HEK293 (cell line): Measurements from ENCODE around the gene DLGAP4.

Experiments
- CTCF ChIA-PET: fragments of 350-600 bp; formaldehyde crosslinking; extraction: SDS; loops from one replicate; lab custom pipeline; 2021; ENCODE audit warnings: antibody characterized with exemption; lab: Yijun Ruan, JAX
- POLR2A ChIA-PET: fragments of 300-600 bp; formaldehyde crosslinking; extraction: SDS; loops from one replicate; lab custom pipeline; 2020; ENCODE audit warnings: antibody characterized with exemption, inconsistent platforms; lab: Yijun Ruan, JAX
- H3K27ac ChIP-seq: fragments of 200-500 bp; sonication (Bioruptor generic); 2 replicates; pipeline ENCODE4 v1.5.1; 2014; ENCODE audit warnings: low read depth, low read length, control low read depth, inconsistent platforms; ENCODE audit errors: extremely low read depth
- H3K36me3 ChIP-seq, 2 experiments: fragments of 200-500 bp in 1 of 2; sonication (Bioruptor generic) in 1 of 2; 1 replicate in 1 of 2; 2 replicates in 1 of 2; pipeline ENCODE4 v1.5.1; 2014 to 2017; ENCODE audit warnings: inconsistent platforms in 2 of 2, low read length in 2 of 2; ENCODE audit not compliant: control insufficient read depth in 2 of 2, insufficient read depth in 1 of 2
- H3K4me1 ChIP-seq: fragments of 200-500 bp; sonication (Bioruptor generic); 2 replicates; pipeline ENCODE4 v1.5.1; 2014; ENCODE audit warnings: mild to moderate bottlenecking, low read length, inconsistent platforms; ENCODE audit not compliant: control insufficient read depth, insufficient read depth
- H3K4me3 ChIP-seq: 2 replicates; pipeline ENCODE4 v1.5.1; 2011; ENCODE audit warnings: low read depth, mild to moderate bottlenecking, control low read depth, low read length, moderate library complexity
- H3K9me3 ChIP-seq: fragments of 200-500 bp; sonication (Bioruptor generic); 2 replicates; pipeline ENCODE4 v1.5.1; 2014; ENCODE audit warnings: low read depth, low read length, inconsistent platforms; ENCODE audit not compliant: control insufficient read depth, insufficient read depth
- FEZF1 ChIP-seq: fragments of 450-650 bp; formaldehyde crosslinking; IDR thresholded peaks from 2 replicates; pipeline ENCODE4 v1.5.1; 2016; ENCODE audit warnings: missing biosample characterization, missing genetic modification characterization
- HOXC10 ChIP-seq: sonication (generic); formaldehyde crosslinking; IDR thresholded peaks from 2 replicates; pipeline ENCODE4 v1.8.1; 2023; ENCODE audit warnings: mild to moderate bottlenecking, missing genetic modification reagents
- IKZF3 ChIP-seq: fragments of 450-650 bp; IDR thresholded peaks from 2 replicates; pipeline ENCODE4 v1.5.0; 2018; ENCODE audit warnings: missing biosample characterization, mild to moderate bottlenecking, missing genetic modification characterization, moderate library complexity
- ZBTB17 ChIP-seq: fragments of 450-650 bp; formaldehyde crosslinking; IDR thresholded peaks from 2 replicates; pipeline ENCODE4 v1.5.1; 2016; ENCODE audit warnings: missing biosample characterization, missing genetic modification characterization
- ZNF157 ChIP-seq: fragments of 450-650 bp; formaldehyde crosslinking; IDR thresholded peaks from 2 replicates; pipeline ENCODE4 v1.5.1; 2016; ENCODE audit warnings: missing biosample characterization, missing genetic modification characterization
- ZNF16 ChIP-seq: fragments of 450-650 bp; formaldehyde crosslinking; IDR thresholded peaks from 2 replicates; pipeline ENCODE4 v1.5.1; 2016; ENCODE audit warnings: low read depth, missing biosample characterization, missing genetic modification characterization
- ZNF311 ChIP-seq: fragments of 450-650 bp; formaldehyde crosslinking; IDR thresholded peaks from 2 replicates; pipeline ENCODE4 v1.5.1; 2017; ENCODE audit warnings: missing biosample characterization, missing genetic modification characterization, borderline replicate concordance
- ZNF341 ChIP-seq: fragments of 450-650 bp; formaldehyde crosslinking; IDR thresholded peaks from 2 replicates; pipeline ENCODE4; 2016; ENCODE audit warnings: low read depth, missing biosample characterization, missing genetic modification characterization
- ZNF473 ChIP-seq: fragments of 450-650 bp; formaldehyde crosslinking; IDR thresholded peaks from 2 replicates; pipeline ENCODE4 v1.5.1; 2017; ENCODE audit warnings: missing biosample characterization, missing genetic modification characterization
- ZNF600 ChIP-seq: fragments of 450-650 bp; formaldehyde crosslinking; IDR thresholded peaks from 2 replicates; pipeline ENCODE4 v1.5.1; 2016; ENCODE audit warnings: missing biosample characterization, missing genetic modification characterization
- ZNF629 ChIP-seq: fragments of 450-650 bp; formaldehyde crosslinking; IDR thresholded peaks from 2 replicates; pipeline ENCODE4 v1.5.1; 2017; ENCODE audit warnings: missing biosample characterization, missing genetic modification characterization
- ZNF707 ChIP-seq: fragments of 450-650 bp; formaldehyde crosslinking; IDR thresholded peaks from 2 replicates; pipeline ENCODE4 v1.5.1; 2016; ENCODE audit warnings: missing biosample characterization, missing genetic modification characterization
- ZNF843 ChIP-seq: fragments of 450-650 bp; formaldehyde crosslinking; IDR thresholded peaks from 2 replicates; pipeline ENCODE4 v1.5.1; 2016; ENCODE audit warnings: missing biosample characterization, missing genetic modification characterization
- ZSCAN30 ChIP-seq: fragments of 450-650 bp; IDR thresholded peaks from 2 replicates; pipeline ENCODE4 v1.5.1; 2018; ENCODE audit warnings: missing biosample characterization, mild to moderate bottlenecking, missing genetic modification characterization, moderate library complexity
- TF ChIP-seq, protein P1 (sequence below): fragments of 450-650 bp; formaldehyde crosslinking; IDR thresholded peaks from 2 replicates; pipeline ENCODE4 v1.5.1; 2016; ENCODE audit warnings: missing biosample characterization, missing genetic modification characterization, borderline replicate concordance
- TF ChIP-seq, protein P2 (sequence below): fragments of 450-650 bp; formaldehyde crosslinking; conservative IDR thresholded peaks from 2 replicates; pipeline ENCODE4 v1.5.1; 2016; ENCODE audit warnings: low read depth, missing biosample characterization, missing genetic modification characterization
- TF ChIP-seq, protein P3 (sequence below): fragments of 450-650 bp; formaldehyde crosslinking; IDR thresholded peaks from 2 replicates; pipeline ENCODE4 v1.5.1; 2016; ENCODE audit warnings: missing biosample characterization, missing genetic modification characterization
- TF ChIP-seq, protein P4 (sequence below): fragments of 450-650 bp; formaldehyde crosslinking; IDR thresholded peaks from 2 replicates; pipeline ENCODE4 v1.5.1; 2016; ENCODE audit warnings: missing biosample characterization, missing genetic modification characterization

The DLGAP4 gene

DNA sequence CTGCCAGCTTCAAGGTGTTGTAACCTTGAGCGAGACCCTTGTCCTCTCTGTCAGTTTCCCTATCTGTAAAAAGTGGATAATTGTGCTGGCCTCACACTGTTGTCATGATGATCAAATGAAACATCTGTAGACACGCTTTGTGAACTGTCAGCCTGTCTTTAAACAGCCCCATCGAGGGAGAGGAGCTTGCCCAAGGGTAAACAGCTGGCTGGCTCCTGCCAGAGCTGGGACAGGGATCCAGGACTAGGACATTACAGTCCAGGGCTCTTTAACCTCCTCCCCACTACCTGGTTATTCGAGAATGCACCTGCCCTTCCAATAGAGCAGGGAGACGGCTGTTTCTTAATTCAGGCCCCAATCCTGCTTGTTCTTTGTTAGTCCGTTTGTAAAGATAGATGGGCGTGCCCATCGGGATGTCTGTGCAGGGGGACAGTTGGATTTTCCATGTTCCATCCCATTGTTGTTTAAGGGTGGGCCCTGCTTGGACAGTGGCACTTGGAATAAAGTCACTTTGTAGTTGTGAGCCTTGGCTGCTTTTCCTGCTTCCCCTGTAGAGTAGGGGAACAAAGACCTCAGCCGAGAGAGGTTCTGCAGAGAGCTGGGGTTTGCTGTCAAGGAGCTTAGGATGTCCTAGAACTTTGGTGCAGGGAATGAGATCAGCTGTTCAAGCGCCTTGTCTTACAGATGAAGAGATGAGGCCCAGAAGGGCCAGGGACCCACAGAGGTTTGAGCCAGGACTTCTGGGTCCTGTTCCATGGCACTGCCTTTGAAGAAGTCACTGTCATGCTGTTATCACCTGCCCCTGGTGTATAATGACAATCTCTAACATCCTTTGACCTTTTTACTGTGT, 157.3 kb downstream of the DLGAP4 start:
- Histone ChIP-seq H3K27ac (no peak overlapping the region), H3K4me1 (peaks cover 31% of the 10 kb centered on the region), H3K36me3 (no peaks in the 10 kb centered on the region), H3K9me3 (no peaks in the 10 kb centered on the region), H3K4me3 (no peak overlapping the region; the same call in 1 of the 2 replicates)
- ChIA-PET POLR2A (no interaction called here), CTCF (interaction anchor here (0.5 to 1.1 kb wide), 3 partner anchors 10 to 141 kb away, joined by 3 read pairs; no protein-coding TSS in a partner anchor)
- TF ChIP-seq ZNF707 (no peak), ZNF600 (tag by site-specific recombination) (0 out of 2 replicates have a peak, but pooled peaks have one; percentile 19), ZBTB17 (tag by site-specific recombination) (0 out of 2 replicates have a peak, but pooled peaks have one; percentile 16), ZNF629 (tag by site-specific recombination) (no peak), ZNF341 (tag by site-specific recombination) (peak; percentile 53), ZNF473 (tag by site-specific recombination) (no peak)
- TF ChIP-seq, protein P1, sequence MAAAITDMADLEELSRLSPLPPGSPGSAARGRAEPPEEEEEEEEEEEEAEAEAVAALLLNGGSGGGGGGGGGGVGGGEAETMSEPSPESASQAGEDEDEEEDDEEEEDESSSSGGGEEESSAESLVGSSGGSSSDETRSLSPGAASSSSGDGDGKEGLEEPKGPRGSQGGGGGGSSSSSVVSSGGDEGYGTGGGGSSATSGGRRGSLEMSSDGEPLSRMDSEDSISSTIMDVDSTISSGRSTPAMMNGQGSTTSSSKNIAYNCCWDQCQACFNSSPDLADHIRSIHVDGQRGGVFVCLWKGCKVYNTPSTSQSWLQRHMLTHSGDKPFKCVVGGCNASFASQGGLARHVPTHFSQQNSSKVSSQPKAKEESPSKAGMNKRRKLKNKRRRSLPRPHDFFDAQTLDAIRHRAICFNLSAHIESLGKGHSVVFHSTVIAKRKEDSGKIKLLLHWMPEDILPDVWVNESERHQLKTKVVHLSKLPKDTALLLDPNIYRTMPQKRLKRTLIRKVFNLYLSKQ (tag by site-specific recombination) = no peak
- TF ChIP-seq, protein P2, sequence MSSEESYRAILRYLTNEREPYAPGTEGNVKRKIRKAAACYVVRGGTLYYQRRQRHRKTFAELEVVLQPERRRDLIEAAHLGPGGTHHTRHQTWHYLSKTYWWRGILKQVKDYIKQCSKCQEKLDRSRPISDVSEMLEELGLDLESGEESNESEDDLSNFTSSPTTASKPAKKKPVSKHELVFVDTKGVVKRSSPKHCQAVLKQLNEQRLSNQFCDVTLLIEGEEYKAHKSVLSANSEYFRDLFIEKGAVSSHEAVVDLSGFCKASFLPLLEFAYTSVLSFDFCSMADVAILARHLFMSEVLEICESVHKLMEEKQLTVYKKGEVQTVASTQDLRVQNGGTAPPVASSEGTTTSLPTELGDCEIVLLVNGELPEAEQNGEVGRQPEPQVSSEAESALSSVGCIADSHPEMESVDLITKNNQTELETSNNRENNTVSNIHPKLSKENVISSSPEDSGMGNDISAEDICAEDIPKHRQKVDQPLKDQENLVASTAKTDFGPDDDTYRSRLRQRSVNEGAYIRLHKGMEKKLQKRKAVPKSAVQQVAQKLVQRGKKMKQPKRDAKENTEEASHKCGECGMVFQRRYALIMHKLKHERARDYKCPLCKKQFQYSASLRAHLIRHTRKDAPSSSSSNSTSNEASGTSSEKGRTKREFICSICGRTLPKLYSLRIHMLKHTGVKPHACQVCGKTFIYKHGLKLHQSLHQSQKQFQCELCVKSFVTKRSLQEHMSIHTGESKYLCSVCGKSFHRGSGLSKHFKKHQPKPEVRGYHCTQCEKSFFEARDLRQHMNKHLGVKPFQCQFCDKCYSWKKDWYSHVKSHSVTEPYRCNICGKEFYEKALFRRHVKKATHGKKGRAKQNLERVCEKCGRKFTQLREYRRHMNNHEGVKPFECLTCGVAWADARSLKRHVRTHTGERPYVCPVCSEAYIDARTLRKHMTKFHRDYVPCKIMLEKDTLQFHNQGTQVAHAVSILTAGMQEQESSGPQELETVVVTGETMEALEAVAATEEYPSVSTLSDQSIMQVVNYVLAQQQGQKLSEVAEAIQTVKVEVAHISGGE (tag by site-specific recombination) = no peak

DNA sequence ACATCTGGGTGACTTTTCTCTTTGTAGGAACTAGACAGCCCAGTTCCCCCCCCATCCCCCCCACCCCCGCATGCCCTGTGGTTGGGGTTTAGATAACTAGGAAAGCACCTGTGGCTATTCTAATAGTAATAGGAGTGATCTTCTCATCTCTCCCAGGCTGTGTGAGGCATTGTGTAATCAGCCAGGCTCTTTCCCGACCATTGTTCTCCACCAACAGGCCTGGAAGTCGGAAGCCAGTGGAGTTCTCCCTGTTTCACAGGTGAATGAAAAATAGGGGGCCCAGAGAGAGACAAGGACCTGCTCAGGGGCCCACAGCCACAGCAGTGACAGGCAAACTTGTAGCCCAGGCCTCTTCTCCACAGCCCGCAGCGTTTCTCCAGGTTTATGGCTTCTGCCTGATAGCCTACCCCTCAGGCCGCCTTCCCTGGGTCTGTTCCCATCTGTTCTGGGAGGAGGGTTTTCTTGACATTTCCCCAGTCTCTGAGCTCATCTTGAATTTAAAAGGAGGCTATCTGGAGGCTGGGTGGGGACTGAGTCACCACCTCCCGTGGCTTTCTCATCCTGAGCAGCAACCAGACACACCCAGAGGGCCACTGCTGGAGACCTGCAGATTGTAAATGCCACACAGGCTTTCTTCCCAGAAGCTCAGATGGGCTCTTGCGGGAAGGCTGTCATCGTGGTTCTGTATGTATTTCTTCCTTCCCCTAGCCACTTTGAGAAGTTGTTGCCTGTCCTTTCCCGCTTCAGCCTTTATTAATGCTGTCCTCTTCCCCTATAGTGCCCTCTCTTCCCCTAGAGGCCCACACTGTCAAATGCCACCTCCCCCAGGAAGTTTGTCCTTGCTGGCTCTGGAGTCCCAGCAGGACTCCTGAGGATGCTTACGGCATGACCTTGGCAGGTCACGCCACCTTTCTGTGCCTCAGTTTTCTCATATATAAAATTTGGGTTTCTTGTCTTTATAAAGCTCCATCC, 159.3 kb downstream of the DLGAP4 start:
- no peak overlapping the region for H3K4me3 ChIP-seq
- POLR2A ChIA-PET = interaction anchor here (0.6 to 2.4 kb wide), 5 partner anchors 9 to 146 kb away, joined by 3 to 8 read pairs (median 4); no protein-coding TSS in a partner anchor
- peaks cover 31% of the 10 kb centered on the region for H3K4me1 ChIP-seq
- CTCF ChIA-PET = interaction anchor here (0.6 to 1.9 kb wide), 11 partner anchors 26 to 949 kb away, joined by 3 to 6 read pairs (median 4); no protein-coding TSS in a partner anchor
- H3K9me3 ChIP-seq = no peaks in the 10 kb centered on the region
- peak overlapping the region; percentile 45; the same call in 1 of the 2 replicates for H3K27ac ChIP-seq
- H3K36me3 ChIP-seq = no peaks in the 10 kb centered on the region
- TF ChIP-seq ZNF311 (tag by site-specific recombination) (no peak), IKZF3 (tag by site-specific recombination) (peak; percentile 79), ZNF16 (tag by site-specific recombination) (no peak), ZSCAN30 (tag by site-specific recombination) (no peak), ZNF843 (tag by site-specific recombination) (no peak), FEZF1 (0 out of 2 replicates have a peak, but pooled peaks have one; percentile 9), ZNF157 (no peak), HOXC10 (no peak)
- TF ChIP-seq, protein P3, sequence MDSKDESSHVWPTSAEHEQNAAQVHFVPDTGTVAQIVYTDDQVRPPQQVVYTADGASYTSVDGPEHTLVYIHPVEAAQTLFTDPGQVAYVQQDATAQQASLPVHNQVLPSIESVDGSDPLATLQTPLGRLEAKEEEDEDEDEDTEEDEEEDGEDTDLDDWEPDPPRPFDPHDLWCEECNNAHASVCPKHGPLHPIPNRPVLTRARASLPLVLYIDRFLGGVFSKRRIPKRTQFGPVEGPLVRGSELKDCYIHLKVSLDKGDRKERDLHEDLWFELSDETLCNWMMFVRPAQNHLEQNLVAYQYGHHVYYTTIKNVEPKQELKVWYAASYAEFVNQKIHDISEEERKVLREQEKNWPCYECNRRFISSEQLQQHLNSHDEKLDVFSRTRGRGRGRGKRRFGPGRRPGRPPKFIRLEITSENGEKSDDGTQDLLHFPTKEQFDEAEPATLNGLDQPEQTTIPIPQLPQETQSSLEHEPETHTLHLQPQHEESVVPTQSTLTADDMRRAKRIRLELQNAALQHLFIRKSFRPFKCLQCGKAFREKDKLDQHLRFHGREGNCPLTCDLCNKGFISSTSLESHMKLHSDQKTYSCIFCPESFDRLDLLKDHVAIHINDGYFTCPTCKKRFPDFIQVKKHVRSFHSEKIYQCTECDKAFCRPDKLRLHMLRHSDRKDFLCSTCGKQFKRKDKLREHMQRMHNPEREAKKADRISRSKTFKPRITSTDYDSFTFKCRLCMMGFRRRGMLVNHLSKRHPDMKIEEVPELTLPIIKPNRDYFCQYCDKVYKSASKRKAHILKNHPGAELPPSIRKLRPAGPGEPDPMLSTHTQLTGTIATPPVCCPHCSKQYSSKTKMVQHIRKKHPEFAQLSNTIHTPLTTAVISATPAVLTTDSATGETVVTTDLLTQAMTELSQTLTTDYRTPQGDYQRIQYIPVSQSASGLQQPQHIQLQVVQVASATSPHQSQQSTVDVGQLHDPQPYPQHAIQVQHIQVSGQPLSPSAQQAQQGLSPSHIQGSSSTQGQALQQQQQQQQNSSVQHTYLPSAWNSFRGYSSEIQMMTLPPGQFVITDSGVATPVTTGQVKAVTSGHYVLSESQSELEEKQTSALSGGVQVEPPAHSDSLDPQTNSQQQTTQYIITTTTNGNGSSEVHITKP = peak; percentile 57
- TF ChIP-seq, protein P4, sequence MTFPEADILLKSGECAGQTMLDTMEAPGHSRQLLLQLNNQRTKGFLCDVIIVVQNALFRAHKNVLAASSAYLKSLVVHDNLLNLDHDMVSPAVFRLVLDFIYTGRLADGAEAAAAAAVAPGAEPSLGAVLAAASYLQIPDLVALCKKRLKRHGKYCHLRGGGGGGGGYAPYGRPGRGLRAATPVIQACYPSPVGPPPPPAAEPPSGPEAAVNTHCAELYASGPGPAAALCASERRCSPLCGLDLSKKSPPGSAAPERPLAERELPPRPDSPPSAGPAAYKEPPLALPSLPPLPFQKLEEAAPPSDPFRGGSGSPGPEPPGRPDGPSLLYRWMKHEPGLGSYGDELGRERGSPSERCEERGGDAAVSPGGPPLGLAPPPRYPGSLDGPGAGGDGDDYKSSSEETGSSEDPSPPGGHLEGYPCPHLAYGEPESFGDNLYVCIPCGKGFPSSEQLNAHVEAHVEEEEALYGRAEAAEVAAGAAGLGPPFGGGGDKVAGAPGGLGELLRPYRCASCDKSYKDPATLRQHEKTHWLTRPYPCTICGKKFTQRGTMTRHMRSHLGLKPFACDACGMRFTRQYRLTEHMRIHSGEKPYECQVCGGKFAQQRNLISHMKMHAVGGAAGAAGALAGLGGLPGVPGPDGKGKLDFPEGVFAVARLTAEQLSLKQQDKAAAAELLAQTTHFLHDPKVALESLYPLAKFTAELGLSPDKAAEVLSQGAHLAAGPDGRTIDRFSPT (tag by site-specific recombination) = peak; percentile 43; the same call in 1 of the 2 replicates
